Erythroblast (primary cell): ENCODE data around the gene KLF9.

ENCODE experiments used
- GATA1 ChIP-seq: IDR thresholded peaks from 2 replicates; pipeline ENCODE4 v1.6.1; 2011; ENCODE audit warnings: low read depth, mild to moderate bottlenecking, control low read depth, low read length, moderate library complexity
- POLR2A ChIP-seq: IDR thresholded peaks from 2 replicates; pipeline ENCODE4 v1.6.1; 2011; ENCODE audit warnings: mild to moderate bottlenecking, low read length

- no peak for TF ChIP-seq POLR2A
- TF ChIP-seq GATA1 = no peak
Measured at GRCh38 chr9:70400107-70400892, 14.2 kb downstream of the KLF9 start.
